ENCODE measurements around the gene TTC39B.

Gene TTC39B

GRCh38 chr9:15132091-15132490 lies 174.9 kb downstream of the TTC39B start:
- no peak for DNase-seq (ENCODE audit: low read depth)

GRCh38 chr9:15131094-15131493 lies 175.9 kb downstream of the TTC39B start:
- no peak for DNase-seq (ENCODE audit: low read depth)

- no peak for DNase-seq (ENCODE audit: low read depth)
Measured at GRCh38 chr9:15127831-15128230, 179.2 kb downstream of the TTC39B start.

- DNase-seq (ENCODE audit: low read depth): no peak
Measured at GRCh38 chr9:15121630-15122029, 185.4 kb downstream of the TTC39B start.

- DNase-seq (ENCODE audit: low read depth): no peak
Measured at GRCh38 chr9:15116130-15116580, 190.9 kb downstream of the TTC39B start.

- no peak for DNase-seq (ENCODE audit: low read depth)
Measured at GRCh38 chr9:15115702-15116101, 191.3 kb downstream of the TTC39B start.

- DNase-seq (ENCODE audit: low read depth): no peak
Measured at GRCh38 chr9:15115041-15115440, 192.0 kb downstream of the TTC39B start.

Measured in stimulated activated CD8-positive, alpha-beta memory T cell treated with anti-CD3 and anti-CD28 coated beads, Interleukin-7, amount 100 ng/mL, for 24 hours (primary cell).